WTC11 (cell line): Measurements from ENCODE around the gene CCDC141. TPM values are rescaled to one million over a fixed set of nuclear protein-coding genes. Genes with fewer than 3 reads are reported as not detected.

Experiments used
- ATAC-seq: fragments of 200-7000 bp; cut with Tn5 transposase; 2 replicates; pipeline ENCODE4 v1.10.0; 2021; ENCODE audit warnings: mild to moderate bottlenecking, moderate library complexity
- CTCF ChIA-PET: fragments of 300-600 bp; sonication (Branson Sonifier 250); formaldehyde crosslinking; loops from one replicate; lab custom pipeline; 2021; ENCODE audit warnings: antibody characterized with exemption; lab: Charles Lee
- POLR2A ChIA-PET: fragments of 350-600 bp; sonication (Branson Sonifier 250); formaldehyde crosslinking; loops from one replicate; lab custom pipeline; 2021; ENCODE audit warnings: antibody characterized with exemption; lab: Charles Lee
- DNase-seq: peaks from one replicate; pipeline ENCODE4 v3.0.0; 2021; ENCODE audit warnings: low spot score
- H3K27ac Mint-ChIP-seq: 2 replicates; pipeline ENCODE4 v1.8.0; 2021; ENCODE audit warnings: mixed read lengths
- H3K27me3 Mint-ChIP-seq: 2 replicates; pipeline ENCODE4 v1.8.0; 2021; ENCODE audit warnings: low read depth, mild to moderate bottlenecking, moderate library complexity, mixed read lengths
- H3K36me3 Mint-ChIP-seq: 2 replicates; pipeline ENCODE4 v1.8.0; 2021; ENCODE audit warnings: mixed read lengths
- H3K4me1 Mint-ChIP-seq: 2 replicates; pipeline ENCODE4 v1.8.0; 2022; ENCODE audit warnings: mixed read lengths
- H3K4me3 Mint-ChIP-seq: 2 replicates; pipeline ENCODE4 v1.8.0; 2021; ENCODE audit warnings: mild to moderate bottlenecking, moderate library complexity, mixed read lengths
- H3K9me3 Mint-ChIP-seq: 2 replicates; pipeline ENCODE4 v1.8.0; 2021; ENCODE audit warnings: mixed read lengths
- ATF1 ChIP-seq: sonication (generic); formaldehyde crosslinking; IDR thresholded peaks from 2 replicates; pipeline ENCODE4 v1.8.1; 2023; ENCODE audit warnings: mild to moderate bottlenecking, moderate library complexity, missing genetic modification reagents
- CBFB ChIP-seq: sonication (generic); formaldehyde crosslinking; IDR thresholded peaks from 2 replicates; pipeline ENCODE4 v1.8.1; 2022; ENCODE audit warnings: mild to moderate bottlenecking, low read depth, missing genetic modification reagents
- CREM ChIP-seq: sonication (generic); formaldehyde crosslinking; IDR thresholded peaks from 2 replicates; pipeline ENCODE4 v1.8.1; 2022; ENCODE audit warnings: mild to moderate bottlenecking, missing genetic modification reagents, moderate library complexity
- FOXK1 ChIP-seq: sonication (generic); formaldehyde crosslinking; IDR thresholded peaks from 2 replicates; pipeline ENCODE4 v1.8.0; 2022; ENCODE audit warnings: mild to moderate bottlenecking, moderate library complexity, missing genetic modification reagents
- GABPB1 ChIP-seq: sonication (generic); formaldehyde crosslinking; IDR thresholded peaks from 2 replicates; pipeline ENCODE4 v1.8.1; 2023; ENCODE audit warnings: mild to moderate bottlenecking, missing genetic modification reagents
- GTF2I ChIP-seq: fragments of 250-450 bp; sonication (Bioruptor Pico); conservative IDR thresholded peaks from 2 replicates; pipeline ENCODE4 v1.4.0; 2021; ENCODE audit warnings: mild to moderate bottlenecking
- TEAD1 ChIP-seq: sonication (generic); formaldehyde crosslinking; IDR thresholded peaks from 2 replicates; pipeline ENCODE4 v1.8.0; 2022; ENCODE audit warnings: mild to moderate bottlenecking, missing genetic modification reagents
- ZNF121 ChIP-seq: sonication (generic); formaldehyde crosslinking; IDR thresholded peaks from 2 replicates; pipeline ENCODE4 v1.8.0; 2023; ENCODE audit warnings: missing genetic modification reagents
- ZNF671 ChIP-seq: fragments of 250-450 bp; sonication (Bioruptor Pico); IDR thresholded peaks from 2 replicates; pipeline ENCODE4 v1.8.0; 2021; ENCODE audit warnings: mild to moderate bottlenecking
- total RNA-seq: library from RNA; stranded (reverse); gene quantifications from 3 replicates; pipeline ENCODE4 v1.2.3, GENCODE V29; 2021
- TF ChIP-seq, protein P1 (sequence below): sonication (generic); formaldehyde crosslinking; IDR thresholded peaks from 2 replicates; pipeline ENCODE4 v1.8.0; 2022; ENCODE audit warnings: missing genetic modification reagents
- TF ChIP-seq, protein P2 (sequence below): sonication (generic); formaldehyde crosslinking; IDR thresholded peaks from 2 replicates; pipeline ENCODE4 v1.8.1; 2022; ENCODE audit warnings: missing genetic modification reagents, borderline replicate concordance
- TF ChIP-seq, protein P3 (sequence below): sonication (generic); formaldehyde crosslinking; IDR thresholded peaks from 2 replicates; pipeline ENCODE4 v1.8.0; 2023; ENCODE audit warnings: missing genetic modification reagents, mild to moderate bottlenecking, borderline replicate concordance
- TF ChIP-seq, protein P4 (sequence below): sonication (generic); formaldehyde crosslinking; IDR thresholded peaks from 2 replicates; pipeline ENCODE4 v1.8.0; 2023; ENCODE audit warnings: missing genetic modification reagents
- TF ChIP-seq, protein P5 (sequence below): fragments of 200-600 bp; IDR thresholded peaks from 2 replicates; pipeline ENCODE4 v1.8.0; 2022; ENCODE audit warnings: antibody characterized with exemption
- TF ChIP-seq, protein P6 (sequence below): sonication (generic); formaldehyde crosslinking; IDR thresholded peaks from 2 replicates; pipeline ENCODE4 v1.8.1; 2023; ENCODE audit warnings: mild to moderate bottlenecking, missing genetic modification reagents

Gene CCDC141
- total RNA-seq, 1 experiment from 2014 or later = 8.5 TPM

DNA sequence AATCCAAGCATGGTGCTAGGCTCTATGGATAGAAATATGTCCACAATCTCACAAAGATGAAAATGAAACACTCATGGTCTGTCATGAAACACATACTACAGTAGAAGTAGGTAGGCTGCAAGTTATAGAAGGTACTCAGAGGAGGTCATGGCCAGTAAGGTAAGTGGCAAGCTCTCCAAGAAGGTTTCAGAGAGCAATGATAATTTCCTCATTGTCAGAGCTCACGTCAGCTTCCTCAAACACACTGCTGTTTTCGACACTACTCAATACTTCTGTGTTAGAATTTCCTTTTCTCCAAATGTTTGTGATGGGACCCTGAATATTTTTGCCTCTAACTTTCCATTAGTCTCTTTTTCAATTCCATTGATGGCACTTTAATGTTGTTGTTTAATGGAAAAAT, 25.5 kb downstream of the CCDC141 start (continued):
- TF ChIP-seq, protein P1, sequence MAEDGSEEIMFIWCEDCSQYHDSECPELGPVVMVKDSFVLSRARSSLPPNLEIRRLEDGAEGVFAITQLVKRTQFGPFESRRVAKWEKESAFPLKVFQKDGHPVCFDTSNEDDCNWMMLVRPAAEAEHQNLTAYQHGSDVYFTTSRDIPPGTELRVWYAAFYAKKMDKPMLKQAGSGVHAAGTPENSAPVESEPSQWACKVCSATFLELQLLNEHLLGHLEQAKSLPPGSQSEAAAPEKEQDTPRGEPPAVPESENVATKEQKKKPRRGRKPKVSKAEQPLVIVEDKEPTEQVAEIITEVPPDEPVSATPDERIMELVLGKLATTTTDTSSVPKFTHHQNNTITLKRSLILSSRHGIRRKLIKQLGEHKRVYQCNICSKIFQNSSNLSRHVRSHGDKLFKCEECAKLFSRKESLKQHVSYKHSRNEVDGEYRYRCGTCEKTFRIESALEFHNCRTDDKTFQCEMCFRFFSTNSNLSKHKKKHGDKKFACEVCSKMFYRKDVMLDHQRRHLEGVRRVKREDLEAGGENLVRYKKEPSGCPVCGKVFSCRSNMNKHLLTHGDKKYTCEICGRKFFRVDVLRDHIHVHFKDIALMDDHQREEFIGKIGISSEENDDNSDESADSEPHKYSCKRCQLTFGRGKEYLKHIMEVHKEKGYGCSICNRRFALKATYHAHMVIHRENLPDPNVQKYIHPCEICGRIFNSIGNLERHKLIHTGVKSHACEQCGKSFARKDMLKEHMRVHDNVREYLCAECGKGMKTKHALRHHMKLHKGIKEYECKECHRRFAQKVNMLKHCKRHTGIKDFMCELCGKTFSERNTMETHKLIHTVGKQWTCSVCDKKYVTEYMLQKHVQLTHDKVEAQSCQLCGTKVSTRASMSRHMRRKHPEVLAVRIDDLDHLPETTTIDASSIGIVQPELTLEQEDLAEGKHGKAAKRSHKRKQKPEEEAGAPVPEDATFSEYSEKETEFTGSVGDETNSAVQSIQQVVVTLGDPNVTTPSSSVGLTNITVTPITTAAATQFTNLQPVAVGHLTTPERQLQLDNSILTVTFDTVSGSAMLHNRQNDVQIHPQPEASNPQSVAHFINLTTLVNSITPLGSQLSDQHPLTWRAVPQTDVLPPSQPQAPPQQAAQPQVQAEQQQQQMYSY (CRISPR knock-in tag) = no peak
- TF ChIP-seq FOXK1 = no peak
- TF ChIP-seq, protein P2, sequence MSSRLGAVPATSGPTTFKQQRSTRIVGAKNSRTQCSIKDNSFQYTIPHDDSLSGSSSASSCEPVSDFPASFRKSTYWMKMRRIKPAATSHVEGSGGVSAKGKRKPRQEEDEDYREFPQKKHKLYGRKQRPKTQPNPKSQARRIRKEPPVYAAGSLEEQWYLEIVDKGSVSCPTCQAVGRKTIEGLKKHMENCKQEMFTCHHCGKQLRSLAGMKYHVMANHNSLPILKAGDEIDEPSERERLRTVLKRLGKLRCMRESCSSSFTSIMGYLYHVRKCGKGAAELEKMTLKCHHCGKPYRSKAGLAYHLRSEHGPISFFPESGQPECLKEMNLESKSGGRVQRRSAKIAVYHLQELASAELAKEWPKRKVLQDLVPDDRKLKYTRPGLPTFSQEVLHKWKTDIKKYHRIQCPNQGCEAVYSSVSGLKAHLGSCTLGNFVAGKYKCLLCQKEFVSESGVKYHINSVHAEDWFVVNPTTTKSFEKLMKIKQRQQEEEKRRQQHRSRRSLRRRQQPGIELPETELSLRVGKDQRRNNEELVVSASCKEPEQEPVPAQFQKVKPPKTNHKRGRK = no peak
- TF ChIP-seq ZNF671 (CRISPR knock-in tag) = no peak
- no peak for TF ChIP-seq GABPB1 (CRISPR knock-in tag)
- no peak for TF ChIP-seq CREM
- TF ChIP-seq, protein P3, sequence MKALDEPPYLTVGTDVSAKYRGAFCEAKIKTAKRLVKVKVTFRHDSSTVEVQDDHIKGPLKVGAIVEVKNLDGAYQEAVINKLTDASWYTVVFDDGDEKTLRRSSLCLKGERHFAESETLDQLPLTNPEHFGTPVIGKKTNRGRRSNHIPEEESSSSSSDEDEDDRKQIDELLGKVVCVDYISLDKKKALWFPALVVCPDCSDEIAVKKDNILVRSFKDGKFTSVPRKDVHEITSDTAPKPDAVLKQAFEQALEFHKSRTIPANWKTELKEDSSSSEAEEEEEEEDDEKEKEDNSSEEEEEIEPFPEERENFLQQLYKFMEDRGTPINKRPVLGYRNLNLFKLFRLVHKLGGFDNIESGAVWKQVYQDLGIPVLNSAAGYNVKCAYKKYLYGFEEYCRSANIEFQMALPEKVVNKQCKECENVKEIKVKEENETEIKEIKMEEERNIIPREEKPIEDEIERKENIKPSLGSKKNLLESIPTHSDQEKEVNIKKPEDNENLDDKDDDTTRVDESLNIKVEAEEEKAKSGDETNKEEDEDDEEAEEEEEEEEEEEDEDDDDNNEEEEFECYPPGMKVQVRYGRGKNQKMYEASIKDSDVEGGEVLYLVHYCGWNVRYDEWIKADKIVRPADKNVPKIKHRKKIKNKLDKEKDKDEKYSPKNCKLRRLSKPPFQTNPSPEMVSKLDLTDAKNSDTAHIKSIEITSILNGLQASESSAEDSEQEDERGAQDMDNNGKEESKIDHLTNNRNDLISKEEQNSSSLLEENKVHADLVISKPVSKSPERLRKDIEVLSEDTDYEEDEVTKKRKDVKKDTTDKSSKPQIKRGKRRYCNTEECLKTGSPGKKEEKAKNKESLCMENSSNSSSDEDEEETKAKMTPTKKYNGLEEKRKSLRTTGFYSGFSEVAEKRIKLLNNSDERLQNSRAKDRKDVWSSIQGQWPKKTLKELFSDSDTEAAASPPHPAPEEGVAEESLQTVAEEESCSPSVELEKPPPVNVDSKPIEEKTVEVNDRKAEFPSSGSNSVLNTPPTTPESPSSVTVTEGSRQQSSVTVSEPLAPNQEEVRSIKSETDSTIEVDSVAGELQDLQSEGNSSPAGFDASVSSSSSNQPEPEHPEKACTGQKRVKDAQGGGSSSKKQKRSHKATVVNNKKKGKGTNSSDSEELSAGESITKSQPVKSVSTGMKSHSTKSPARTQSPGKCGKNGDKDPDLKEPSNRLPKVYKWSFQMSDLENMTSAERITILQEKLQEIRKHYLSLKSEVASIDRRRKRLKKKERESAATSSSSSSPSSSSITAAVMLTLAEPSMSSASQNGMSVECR = no peak
- TF ChIP-seq, protein P4, sequence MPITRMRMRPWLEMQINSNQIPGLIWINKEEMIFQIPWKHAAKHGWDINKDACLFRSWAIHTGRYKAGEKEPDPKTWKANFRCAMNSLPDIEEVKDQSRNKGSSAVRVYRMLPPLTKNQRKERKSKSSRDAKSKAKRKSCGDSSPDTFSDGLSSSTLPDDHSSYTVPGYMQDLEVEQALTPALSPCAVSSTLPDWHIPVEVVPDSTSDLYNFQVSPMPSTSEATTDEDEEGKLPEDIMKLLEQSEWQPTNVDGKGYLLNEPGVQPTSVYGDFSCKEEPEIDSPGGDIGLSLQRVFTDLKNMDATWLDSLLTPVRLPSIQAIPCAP (CRISPR knock-in tag) = no peak

DNA sequence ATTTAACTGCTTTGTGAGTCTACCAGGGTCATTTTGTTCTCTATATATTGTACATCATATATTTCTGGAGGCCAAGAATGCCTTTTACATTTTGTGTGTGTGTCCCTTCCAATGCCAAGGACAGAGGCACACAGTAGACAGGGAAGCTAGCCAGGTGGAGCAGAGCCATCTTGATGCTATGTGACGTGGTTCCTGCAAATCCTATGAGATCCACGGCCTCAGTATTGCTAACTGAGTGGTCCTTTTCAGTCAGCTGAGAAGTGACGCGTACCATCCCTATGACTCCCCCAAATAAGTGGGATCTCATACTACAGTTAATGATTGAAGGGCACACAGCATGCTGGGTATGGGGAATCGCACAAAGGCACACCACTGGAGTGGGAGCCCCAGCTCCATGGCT, 27.3 kb downstream of the CCDC141 start:
- CTCF ChIA-PET = interaction anchor here (0.8 to 3.0 kb wide), 3 partner anchors 94 to 127 kb away, joined by 3 to 12 read pairs (median 3); no protein-coding TSS in a partner anchor
- Mint-ChIP-seq H3K27ac (no peak overlapping the region), H3K27me3 (no peaks in the 10 kb centered on the region)

More for the DNA sequence above, 27.3 kb downstream of the CCDC141 start:
- no peak for DNase-seq
- POLR2A ChIA-PET = no interaction called here
- H3K4me3 Mint-ChIP-seq = no peak overlapping the region
- ATAC-seq = no peak
- H3K4me1 Mint-ChIP-seq = no peaks in the 10 kb centered on the region
- H3K9me3 Mint-ChIP-seq = peaks cover 23% of the 10 kb centered on the region
- peaks cover 20% of the 10 kb centered on the region for H3K36me3 Mint-ChIP-seq
- TF ChIP-seq CBFB (no peak), GTF2I (no peak), ZNF121 (no peak), ATF1 (CRISPR knock-in tag) (no peak), ZNF671 (CRISPR knock-in tag) (no peak), TEAD1 (CRISPR knock-in tag) (no peak)
- TF ChIP-seq, protein P5, sequence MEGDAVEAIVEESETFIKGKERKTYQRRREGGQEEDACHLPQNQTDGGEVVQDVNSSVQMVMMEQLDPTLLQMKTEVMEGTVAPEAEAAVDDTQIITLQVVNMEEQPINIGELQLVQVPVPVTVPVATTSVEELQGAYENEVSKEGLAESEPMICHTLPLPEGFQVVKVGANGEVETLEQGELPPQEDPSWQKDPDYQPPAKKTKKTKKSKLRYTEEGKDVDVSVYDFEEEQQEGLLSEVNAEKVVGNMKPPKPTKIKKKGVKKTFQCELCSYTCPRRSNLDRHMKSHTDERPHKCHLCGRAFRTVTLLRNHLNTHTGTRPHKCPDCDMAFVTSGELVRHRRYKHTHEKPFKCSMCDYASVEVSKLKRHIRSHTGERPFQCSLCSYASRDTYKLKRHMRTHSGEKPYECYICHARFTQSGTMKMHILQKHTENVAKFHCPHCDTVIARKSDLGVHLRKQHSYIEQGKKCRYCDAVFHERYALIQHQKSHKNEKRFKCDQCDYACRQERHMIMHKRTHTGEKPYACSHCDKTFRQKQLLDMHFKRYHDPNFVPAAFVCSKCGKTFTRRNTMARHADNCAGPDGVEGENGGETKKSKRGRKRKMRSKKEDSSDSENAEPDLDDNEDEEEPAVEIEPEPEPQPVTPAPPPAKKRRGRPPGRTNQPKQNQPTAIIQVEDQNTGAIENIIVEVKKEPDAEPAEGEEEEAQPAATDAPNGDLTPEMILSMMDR = no peak
- TF ChIP-seq, protein P6, sequence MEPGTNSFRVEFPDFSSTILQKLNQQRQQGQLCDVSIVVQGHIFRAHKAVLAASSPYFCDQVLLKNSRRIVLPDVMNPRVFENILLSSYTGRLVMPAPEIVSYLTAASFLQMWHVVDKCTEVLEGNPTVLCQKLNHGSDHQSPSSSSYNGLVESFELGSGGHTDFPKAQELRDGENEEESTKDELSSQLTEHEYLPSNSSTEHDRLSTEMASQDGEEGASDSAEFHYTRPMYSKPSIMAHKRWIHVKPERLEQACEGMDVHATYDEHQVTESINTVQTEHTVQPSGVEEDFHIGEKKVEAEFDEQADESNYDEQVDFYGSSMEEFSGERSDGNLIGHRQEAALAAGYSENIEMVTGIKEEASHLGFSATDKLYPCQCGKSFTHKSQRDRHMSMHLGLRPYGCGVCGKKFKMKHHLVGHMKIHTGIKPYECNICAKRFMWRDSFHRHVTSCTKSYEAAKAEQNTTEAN = no peak
